Uterus (tissue), 2 donors: Measurements from ENCODE around the gene CEP250.

ENCODE experiments used
- CTCF ChIP-seq, 4 experiments: fragments of 200-600 bp in 2 of 4; fragments of 450-650 bp in 2 of 4; sonication (generic) in 2 of 4; IDR thresholded peaks; one replicate each; pipeline ENCODE4 v1.5.1; 2016 to 2019; ENCODE audit warnings: antibody characterized with exemption in 4 of 4, mild to moderate bottlenecking in 2 of 4, moderate library complexity in 1 of 4
- POLR2A ChIP-seq, 2 donors: fragments of 450-650 bp; IDR thresholded peaks; one replicate each; pipeline ENCODE4 v1.6.1; 2016; ENCODE audit warnings: antibody characterized with exemption in 2 of 2, mild to moderate bottlenecking in 1 of 2, moderate library complexity in 1 of 2

DNA sequence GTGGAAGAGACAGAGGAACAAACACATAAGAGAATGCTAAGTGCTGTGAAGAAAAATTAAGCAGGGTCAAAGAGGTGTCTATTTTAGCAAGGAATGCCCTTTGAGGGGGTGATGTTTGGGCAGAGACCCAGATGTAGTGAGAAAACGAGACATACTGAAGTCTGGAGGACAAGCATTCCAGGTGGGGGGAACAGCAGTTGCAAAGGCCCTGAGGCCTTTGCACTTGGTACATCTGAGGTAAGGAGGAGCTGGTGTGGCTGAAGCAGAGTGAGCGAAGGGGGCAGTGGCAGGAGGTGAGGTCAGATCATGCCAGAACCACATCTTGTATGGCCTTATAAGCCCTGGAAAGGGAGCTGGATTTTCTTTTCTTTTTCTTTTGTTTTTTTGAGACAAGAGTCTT, 11.2 kb upstream of the CEP250 start:
- TF ChIP-seq POLR2A (IDR thresholded peaks at IDR 0.05) (no peak), CTCF (IDR thresholded peaks at IDR 0.05) (no peak)
